Upper lobe of left lung (tissue), 4 donors: Measurements from ENCODE around the gene TEX36.

ENCODE experiments used
- CTCF ChIP-seq, 6 experiments: fragments of 450-650 bp in 4 of 6; fragments of 200-600 bp in 2 of 6; sonication (generic) in 2 of 6; IDR thresholded peaks; one replicate each; pipeline ENCODE4 v1.5.1; 2016 to 2019; ENCODE audit warnings: antibody characterized with exemption in 6 of 6
- EP300 ChIP-seq, 4 donors: sonication (generic); formaldehyde crosslinking; IDR thresholded peaks; one replicate each; pipeline ENCODE4 v1.5.1; 2017; ENCODE audit warnings: antibody characterized with exemption in 4 of 4, control low read depth in 2 of 4
- POLR2AphosphoS5 ChIP-seq, 2 donors: sonication (generic); formaldehyde crosslinking; IDR thresholded peaks; one replicate each; pipeline ENCODE4 v1.5.1; 2017; ENCODE audit warnings: antibody characterized with exemption in 2 of 2

- TF ChIP-seq EP300 (IDR thresholded peaks at IDR 0.05) = no peak
- no peak for TF ChIP-seq CTCF (IDR thresholded peaks at IDR 0.05)
- TF ChIP-seq POLR2AphosphoS5 (IDR thresholded peaks at IDR 0.05) = no peak
Measured at GRCh38 chr10:125608474-125608873, 74.5 kb downstream of the TEX36 start.
